Esophagus squamous epithelium (tissue), 5 donors: ENCODE results near the gene SPATA13. TPM values are rescaled to one million over a fixed set of nuclear protein-coding genes. Genes with fewer than 3 reads are reported as not detected.

ENCODE experiments used
- DNase-seq: peaks from one replicate; lab custom pipeline; 2025; lab: John Stamatoyannopoulos, UW
- H3K27ac ChIP-seq, 4 donors: fragments of 200-600 bp; sonication (generic); one replicate each; pipeline ENCODE4 v1.5.1; 2016 to 2019; ENCODE audit warnings: mild to moderate bottlenecking in 1 of 4
- H3K27me3 ChIP-seq, 4 donors: fragments of 200-600 bp; sonication (generic); 1 replicate in 3 of 4; 2 replicates in 1 of 4; pipeline versions ENCODE4 v1.5.1 to v1.6.0; 2017 to 2021; ENCODE audit warnings: antibody characterized with exemption in 1 of 4
- H3K36me3 ChIP-seq, 3 donors: fragments of 200-600 bp; sonication (generic); one replicate each; pipeline ENCODE4 v1.5.1; 2016 to 2019
- H3K4me1 ChIP-seq, 3 donors: fragments of 200-600 bp; sonication (generic); one replicate each; pipeline ENCODE4 v1.5.1; 2017 to 2019
- H3K4me3 ChIP-seq, 4 donors: fragments of 200-600 bp; sonication (generic); 1 replicate in 3 of 4; 2 replicates in 1 of 4; pipeline ENCODE4 v1.5.1; 2016 to 2019; ENCODE audit warnings: mild to moderate bottlenecking in 2 of 4, moderate library complexity in 1 of 4
- H3K9me3 ChIP-seq, 3 donors: fragments of 200-600 bp; sonication (generic); one replicate each; pipeline ENCODE4 v1.5.1; 2016 to 2019
- CTCF ChIP-seq, 6 experiments: fragments of 450-650 bp in 4 of 6; fragments of 200-600 bp in 2 of 6; sonication (generic) in 2 of 6; IDR thresholded peaks; one replicate each; pipeline ENCODE4 v1.5.1; 2016 to 2019; ENCODE audit warnings: antibody characterized with exemption in 6 of 6, mild to moderate bottlenecking in 4 of 6, moderate library complexity in 4 of 6
- POLR2A ChIP-seq, 4 donors: fragments of 450-650 bp; IDR thresholded peaks; one replicate each; pipeline ENCODE4 v1.6.1; 2017; ENCODE audit warnings: antibody characterized with exemption in 4 of 4, mild to moderate bottlenecking in 4 of 4, moderate library complexity in 3 of 4
- WGBS, 2 donors: methylation state at CpG; one replicate each; pipeline ENCODE4 v1.1.5; 2018; 5-methylcytosine and 5-hydroxymethylcytosine counted together
- intact Hi-C: fragments of 100-400 bp; cut with DNase I; formaldehyde crosslinking; loops from one replicate; pipeline ENCODE4 v1.15.0; 2022
- total RNA-seq, 4 donors: library from RNA; depleted of rRNA; stranded (reverse); fragments of >200 nt; gene quantifications; one replicate each; pipeline ENCODE4 v1.1.0, GENCODE V29; 2016
- donor health status: DM: yes; HTN: yes; CAD: no.

SPATA13 gene
- total RNA-seq, 4 donors from 2014 or later = 5.0 to 16.6 (median 9.7) TPM

GRCh38 chr13:24230428-24231072 lies 70.0 kb downstream of the SPATA13 start:
- no peak overlapping the region for H3K4me3 ChIP-seq
- no peaks in the 10 kb centered on the region for H3K27me3 ChIP-seq
- no peaks in the 10 kb centered on the region for H3K4me1 ChIP-seq
- H3K9me3 ChIP-seq = no peaks in the 10 kb centered on the region
- DNase-seq = no peak
- intact Hi-C loops = no loop called here
- WGBS, 2 donors = 76 to 78% methylated on average over 11 to 12 of the region's 12 CpGs
- no peaks in the 10 kb centered on the region for H3K36me3 ChIP-seq
- no peak for TF ChIP-seq POLR2A (IDR thresholded peaks at IDR 0.05)
- TF ChIP-seq CTCF (IDR thresholded peaks at IDR 0.05) = no peak
- no peak overlapping the region for H3K27ac ChIP-seq

- no peak for TF ChIP-seq POLR2A (IDR thresholded peaks at IDR 0.05)
- no peak for TF ChIP-seq CTCF (IDR thresholded peaks at IDR 0.05)
- Histone ChIP-seq H3K36me3 (no peaks in the 10 kb centered on the region), H3K4me1 (no peaks in the 10 kb centered on the region), H3K4me3 (no peak overlapping the region), H3K9me3 (no peaks in the 10 kb centered on the region), H3K27me3 (no peaks in the 10 kb centered on the region), H3K27ac (no peak overlapping the region)
- WGBS, 2 donors = 91 to 98% methylated on average over 3 of the region's 3 CpGs
- DNase-seq = no peak
- intact Hi-C loops = no loop called here
Measured at GRCh38 chr13:24231377-24231776, 70.9 kb downstream of the SPATA13 start.

- Histone ChIP-seq H3K4me3 (no peak overlapping the region), H3K9me3 (no peaks in the 10 kb centered on the region), H3K27me3 (no peaks in the 10 kb centered on the region), H3K36me3 (no peaks in the 10 kb centered on the region), H3K27ac (no peak overlapping the region), H3K4me1 (no peaks in the 10 kb centered on the region)
- WGBS, 2 donors = 87 to 89% methylated on average over 5 of the region's 5 CpGs
- TF ChIP-seq CTCF (IDR thresholded peaks at IDR 0.05) = no peak
- no peak for TF ChIP-seq POLR2A (IDR thresholded peaks at IDR 0.05)
- intact Hi-C loops = no loop called here
- DNase-seq = no peak
Measured at GRCh38 chr13:24232037-24232436, 71.5 kb downstream of the SPATA13 start.

GRCh38 chr13:24232474-24232873 lies 72.0 kb downstream of the SPATA13 start:
- 82 to 100% methylated on average over 2 to 3 of the region's 3 CpGs for WGBS, 2 donors
- H3K4me3 ChIP-seq = no peak overlapping the region
- no peaks in the 10 kb centered on the region for H3K9me3 ChIP-seq
- H3K27me3 ChIP-seq = no peaks in the 10 kb centered on the region
- no peak for DNase-seq
- intact Hi-C loops = no loop called here
- no peak overlapping the region for H3K27ac ChIP-seq
- no peaks in the 10 kb centered on the region for H3K36me3 ChIP-seq
- TF ChIP-seq CTCF (IDR thresholded peaks at IDR 0.05) = no peak
- no peak for TF ChIP-seq POLR2A (IDR thresholded peaks at IDR 0.05)
- no peaks in the 10 kb centered on the region for H3K4me1 ChIP-seq

- Histone ChIP-seq H3K36me3 (no peaks in the 10 kb centered on the region), H3K4me1 (no peaks in the 10 kb centered on the region), H3K27me3 (no peaks in the 10 kb centered on the region), H3K9me3 (no peaks in the 10 kb centered on the region), H3K4me3 (no peak overlapping the region), H3K27ac (no peak overlapping the region)
- WGBS, 2 donors = 26 to 55% methylated on average over 4 of the region's 4 CpGs
- TF ChIP-seq CTCF (IDR thresholded peaks at IDR 0.05) = no peak
- TF ChIP-seq POLR2A (IDR thresholded peaks at IDR 0.05) = no peak
- DNase-seq = no peak
- intact Hi-C loops = no loop called here
Measured at GRCh38 chr13:24233351-24233901, 72.9 kb downstream of the SPATA13 start.
